ENCODE results near the gene MRC2.

- TF ChIP-seq ZNF121 (CRISPR knock-in tag; conservative IDR thresholded peaks at IDR 0.05): peak; percentile 98
- TF ChIP-seq ARID2 (IDR thresholded peaks at IDR 0.05): no peak
- TF ChIP-seq ZNF140 (CRISPR knock-in tag; IDR thresholded peaks at IDR 0.05): no peak
- no peak for TF ChIP-seq MYC (IDR thresholded peaks at IDR 0.05; ENCODE audit: low read depth, low read length)
- no peak for TF ChIP-seq MYC (CRISPR knock-in tag; IDR thresholded peaks at IDR 0.05; ENCODE audit: borderline replicate concordance, low read depth)
- TF ChIP-seq POLR2AphosphoS5 (IDR thresholded peaks at IDR 0.05; ENCODE audit: control insufficient read depth, insufficient read depth, low read depth, low read length): no peak
- no peak for TF ChIP-seq POLR2AphosphoS2 (IDR thresholded peaks at IDR 0.05; ENCODE audit: low read length)
- no peak for TF ChIP-seq POLR2A (conservative IDR thresholded peaks at IDR 0.05)
Observed at GRCh38 chr17:62580947-62581346, 46.5 kb upstream of the MRC2 start.

Data from K562 (cell line).